ENCODE data around the gene SHLD1. TPM values are rescaled to one million over a fixed set of nuclear protein-coding genes. Genes with fewer than 3 reads are reported as not detected.

SHLD1 gene
- total and polyA plus RNA-seq, 2 experiments from 2014 or later = 1.4 to 15.0 TPM

DNA sequence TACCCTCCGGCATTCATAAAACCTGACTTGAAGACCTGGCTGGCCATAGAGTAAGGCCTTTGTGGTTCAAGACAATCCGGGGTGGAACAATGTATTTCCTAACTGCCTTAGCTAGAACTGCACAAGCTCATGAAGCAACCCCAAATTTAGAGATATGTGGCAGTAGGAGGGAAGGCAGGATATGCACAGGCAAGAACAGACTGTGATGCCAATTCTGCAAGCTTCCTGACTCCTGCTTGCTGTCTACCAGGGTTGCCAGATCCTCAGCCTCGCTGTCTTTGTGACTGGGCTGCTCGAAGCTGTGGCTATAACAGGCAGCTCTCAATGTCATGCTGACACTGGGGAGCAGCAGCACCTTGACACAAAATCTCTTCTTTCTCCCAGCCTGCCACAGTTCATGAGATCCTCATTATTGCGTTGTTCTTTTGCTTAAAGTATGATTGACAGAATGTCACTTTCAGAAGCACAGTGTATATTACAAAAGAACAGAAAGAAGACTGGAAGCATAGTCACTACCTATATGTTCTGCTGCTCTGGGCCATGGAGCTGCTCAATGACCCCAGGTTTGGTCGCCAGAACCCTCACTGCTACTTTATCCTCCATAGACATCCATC, 18.3 kb upstream of the SHLD1 start:
- Mint-ChIP-seq H3K4me3 (no peak overlapping the region), H3K27me3 (ENCODE audit: insufficient read depth, low read depth, poor library complexity) (peaks cover 1% of the 10 kb centered on the region), H3K4me1 (peaks cover 4% of the 10 kb centered on the region; the same call in 1 of the 3 replicates), H3K36me3 (ENCODE audit: low read depth) (no peaks in the 10 kb centered on the region), H3K27ac (no peak overlapping the region), H3K9me3 (0 out of 3 replicates have a peak, but pooled peaks cover 3% of the 10 kb centered on the region)
- Histone ChIP-seq H3K36me3 (ENCODE audit: insufficient read depth) (no peaks in the 10 kb centered on the region), H4K20me1 (replicated peaks; ENCODE audit: insufficient read depth) (no peaks in the 10 kb centered on the region), H3F3A (replicated peaks; ENCODE audit: low read depth) (no peaks in the 10 kb centered on the region), H3K79me2 (replicated peaks; ENCODE audit: insufficient read depth) (no peaks in the 10 kb centered on the region), H3K4me3 (no peak overlapping the region), H3K9me2 (ENCODE audit: insufficient read depth) (no peaks in the 10 kb centered on the region), H3K27me3 (ENCODE audit: insufficient read depth) (no peaks in the 10 kb centered on the region), H3K27ac (ENCODE audit: low read depth) (no peak overlapping the region), H3K4me1 (ENCODE audit: insufficient read depth) (no peaks in the 10 kb centered on the region), H2AFZ (peak overlapping the region; percentile 28; the same call in 1 of the 2 replicates), H3K4me2 (no peak overlapping the region)
- no peak for ATAC-seq
- TF ChIP-seq STAT1 (IDR thresholded peaks at IDR 0.05; ENCODE audit: unreplicated experiment) = no peak
- TF ChIP-seq, protein P1, sequence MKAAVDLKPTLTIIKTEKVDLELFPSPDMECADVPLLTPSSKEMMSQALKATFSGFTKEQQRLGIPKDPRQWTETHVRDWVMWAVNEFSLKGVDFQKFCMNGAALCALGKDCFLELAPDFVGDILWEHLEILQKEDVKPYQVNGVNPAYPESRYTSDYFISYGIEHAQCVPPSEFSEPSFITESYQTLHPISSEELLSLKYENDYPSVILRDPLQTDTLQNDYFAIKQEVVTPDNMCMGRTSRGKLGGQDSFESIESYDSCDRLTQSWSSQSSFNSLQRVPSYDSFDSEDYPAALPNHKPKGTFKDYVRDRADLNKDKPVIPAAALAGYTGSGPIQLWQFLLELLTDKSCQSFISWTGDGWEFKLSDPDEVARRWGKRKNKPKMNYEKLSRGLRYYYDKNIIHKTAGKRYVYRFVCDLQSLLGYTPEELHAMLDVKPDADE (IDR thresholded peaks at IDR 0.05) = no peak
- TF ChIP-seq CREB1 (CRISPR knock-in tag; IDR thresholded peaks at IDR 0.05; ENCODE audit: low read depth) = no peak
- TF ChIP-seq, protein P2, sequence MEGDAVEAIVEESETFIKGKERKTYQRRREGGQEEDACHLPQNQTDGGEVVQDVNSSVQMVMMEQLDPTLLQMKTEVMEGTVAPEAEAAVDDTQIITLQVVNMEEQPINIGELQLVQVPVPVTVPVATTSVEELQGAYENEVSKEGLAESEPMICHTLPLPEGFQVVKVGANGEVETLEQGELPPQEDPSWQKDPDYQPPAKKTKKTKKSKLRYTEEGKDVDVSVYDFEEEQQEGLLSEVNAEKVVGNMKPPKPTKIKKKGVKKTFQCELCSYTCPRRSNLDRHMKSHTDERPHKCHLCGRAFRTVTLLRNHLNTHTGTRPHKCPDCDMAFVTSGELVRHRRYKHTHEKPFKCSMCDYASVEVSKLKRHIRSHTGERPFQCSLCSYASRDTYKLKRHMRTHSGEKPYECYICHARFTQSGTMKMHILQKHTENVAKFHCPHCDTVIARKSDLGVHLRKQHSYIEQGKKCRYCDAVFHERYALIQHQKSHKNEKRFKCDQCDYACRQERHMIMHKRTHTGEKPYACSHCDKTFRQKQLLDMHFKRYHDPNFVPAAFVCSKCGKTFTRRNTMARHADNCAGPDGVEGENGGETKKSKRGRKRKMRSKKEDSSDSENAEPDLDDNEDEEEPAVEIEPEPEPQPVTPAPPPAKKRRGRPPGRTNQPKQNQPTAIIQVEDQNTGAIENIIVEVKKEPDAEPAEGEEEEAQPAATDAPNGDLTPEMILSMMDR (conservative IDR thresholded peaks at IDR 0.05; ENCODE audit: low read depth in 2 of 2) = no peak
- no peak for TF ChIP-seq POLR2AphosphoS5 (IDR thresholded peaks at IDR 0.05; ENCODE audit: low read depth)
- no peak for TF ChIP-seq EZH2 (IDR thresholded peaks at IDR 0.05; ENCODE audit: low read depth, unreplicated experiment)
- no peak for TF ChIP-seq ZNF331 (CRISPR knock-in tag; IDR thresholded peaks at IDR 0.05; ENCODE audit: low read depth)
- TF ChIP-seq, protein P3, sequence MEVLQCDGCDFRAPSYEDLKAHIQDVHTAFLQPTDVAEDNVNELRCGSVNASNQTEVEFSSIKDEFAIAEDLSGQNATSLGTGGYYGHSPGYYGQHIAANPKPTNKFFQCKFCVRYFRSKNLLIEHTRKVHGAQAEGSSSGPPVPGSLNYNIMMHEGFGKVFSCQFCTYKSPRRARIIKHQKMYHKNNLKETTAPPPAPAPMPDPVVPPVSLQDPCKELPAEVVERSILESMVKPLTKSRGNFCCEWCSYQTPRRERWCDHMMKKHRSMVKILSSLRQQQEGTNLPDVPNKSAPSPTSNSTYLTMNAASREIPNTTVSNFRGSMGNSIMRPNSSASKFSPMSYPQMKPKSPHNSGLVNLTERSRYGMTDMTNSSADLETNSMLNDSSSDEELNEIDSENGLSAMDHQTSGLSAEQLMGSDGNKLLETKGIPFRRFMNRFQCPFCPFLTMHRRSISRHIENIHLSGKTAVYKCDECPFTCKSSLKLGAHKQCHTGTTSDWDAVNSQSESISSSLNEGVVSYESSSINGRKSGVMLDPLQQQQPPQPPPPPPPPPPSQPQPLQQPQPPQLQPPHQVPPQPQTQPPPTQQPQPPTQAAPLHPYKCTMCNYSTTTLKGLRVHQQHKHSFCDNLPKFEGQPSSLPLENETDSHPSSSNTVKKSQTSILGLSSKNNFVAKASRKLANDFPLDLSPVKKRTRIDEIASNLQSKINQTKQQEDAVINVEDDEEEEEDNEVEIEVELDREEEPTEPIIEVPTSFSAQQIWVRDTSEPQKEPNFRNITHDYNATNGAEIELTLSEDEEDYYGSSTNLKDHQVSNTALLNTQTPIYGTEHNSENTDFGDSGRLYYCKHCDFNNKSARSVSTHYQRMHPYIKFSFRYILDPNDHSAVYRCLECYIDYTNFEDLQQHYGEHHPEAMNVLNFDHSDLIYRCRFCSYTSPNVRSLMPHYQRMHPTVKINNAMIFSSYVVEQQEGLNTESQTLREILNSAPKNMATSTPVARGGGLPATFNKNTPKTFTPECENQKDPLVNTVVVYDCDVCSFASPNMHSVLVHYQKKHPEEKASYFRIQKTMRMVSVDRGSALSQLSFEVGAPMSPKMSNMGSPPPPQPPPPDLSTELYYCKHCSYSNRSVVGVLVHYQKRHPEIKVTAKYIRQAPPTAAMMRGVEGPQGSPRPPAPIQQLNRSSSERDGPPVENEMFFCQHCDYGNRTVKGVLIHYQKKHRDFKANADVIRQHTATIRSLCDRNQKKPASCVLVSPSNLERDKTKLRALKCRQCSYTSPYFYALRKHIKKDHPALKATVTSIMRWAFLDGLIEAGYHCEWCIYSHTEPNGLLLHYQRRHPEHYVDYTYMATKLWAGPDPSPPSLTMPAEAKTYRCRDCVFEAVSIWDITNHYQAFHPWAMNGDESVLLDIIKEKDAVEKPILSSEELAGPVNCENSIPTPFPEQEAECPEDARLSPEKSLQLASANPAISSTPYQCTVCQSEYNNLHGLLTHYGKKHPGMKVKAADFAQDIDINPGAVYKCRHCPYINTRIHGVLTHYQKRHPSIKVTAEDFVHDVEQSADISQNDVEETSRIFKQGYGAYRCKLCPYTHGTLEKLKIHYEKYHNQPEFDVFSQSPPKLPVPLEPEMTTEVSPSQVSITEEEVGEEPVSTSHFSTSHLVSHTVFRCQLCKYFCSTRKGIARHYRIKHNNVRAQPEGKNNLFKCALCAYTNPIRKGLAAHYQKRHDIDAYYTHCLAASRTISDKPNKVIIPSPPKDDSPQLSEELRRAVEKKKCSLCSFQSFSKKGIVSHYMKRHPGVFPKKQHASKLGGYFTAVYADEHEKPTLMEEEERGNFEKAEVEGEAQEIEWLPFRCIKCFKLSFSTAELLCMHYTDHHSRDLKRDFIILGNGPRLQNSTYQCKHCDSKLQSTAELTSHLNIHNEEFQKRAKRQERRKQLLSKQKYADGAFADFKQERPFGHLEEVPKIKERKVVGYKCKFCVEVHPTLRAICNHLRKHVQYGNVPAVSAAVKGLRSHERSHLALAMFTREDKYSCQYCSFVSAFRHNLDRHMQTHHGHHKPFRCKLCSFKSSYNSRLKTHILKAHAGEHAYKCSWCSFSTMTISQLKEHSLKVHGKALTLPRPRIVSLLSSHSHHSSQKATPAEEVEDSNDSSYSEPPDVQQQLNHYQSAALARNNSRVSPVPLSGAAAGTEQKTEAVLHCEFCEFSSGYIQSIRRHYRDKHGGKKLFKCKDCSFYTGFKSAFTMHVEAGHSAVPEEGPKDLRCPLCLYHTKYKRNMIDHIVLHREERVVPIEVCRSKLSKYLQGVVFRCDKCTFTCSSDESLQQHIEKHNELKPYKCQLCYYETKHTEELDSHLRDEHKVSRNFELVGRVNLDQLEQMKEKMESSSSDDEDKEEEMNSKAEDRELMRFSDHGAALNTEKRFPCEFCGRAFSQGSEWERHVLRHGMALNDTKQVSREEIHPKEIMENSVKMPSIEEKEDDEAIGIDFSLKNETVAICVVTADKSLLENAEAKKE (CRISPR knock-in tag; IDR thresholded peaks at IDR 0.05) = no peak
- TF ChIP-seq EZH2phosphoT487 (IDR thresholded peaks at IDR 0.05; ENCODE audit: unreplicated experiment) = no peak
- TF ChIP-seq ZNF114 (CRISPR knock-in tag; IDR thresholded peaks at IDR 0.05) = no peak
- TF ChIP-seq NANOG (IDR thresholded peaks at IDR 0.05; ENCODE audit: borderline replicate concordance) = no peak
- TF ChIP-seq, protein P4, sequence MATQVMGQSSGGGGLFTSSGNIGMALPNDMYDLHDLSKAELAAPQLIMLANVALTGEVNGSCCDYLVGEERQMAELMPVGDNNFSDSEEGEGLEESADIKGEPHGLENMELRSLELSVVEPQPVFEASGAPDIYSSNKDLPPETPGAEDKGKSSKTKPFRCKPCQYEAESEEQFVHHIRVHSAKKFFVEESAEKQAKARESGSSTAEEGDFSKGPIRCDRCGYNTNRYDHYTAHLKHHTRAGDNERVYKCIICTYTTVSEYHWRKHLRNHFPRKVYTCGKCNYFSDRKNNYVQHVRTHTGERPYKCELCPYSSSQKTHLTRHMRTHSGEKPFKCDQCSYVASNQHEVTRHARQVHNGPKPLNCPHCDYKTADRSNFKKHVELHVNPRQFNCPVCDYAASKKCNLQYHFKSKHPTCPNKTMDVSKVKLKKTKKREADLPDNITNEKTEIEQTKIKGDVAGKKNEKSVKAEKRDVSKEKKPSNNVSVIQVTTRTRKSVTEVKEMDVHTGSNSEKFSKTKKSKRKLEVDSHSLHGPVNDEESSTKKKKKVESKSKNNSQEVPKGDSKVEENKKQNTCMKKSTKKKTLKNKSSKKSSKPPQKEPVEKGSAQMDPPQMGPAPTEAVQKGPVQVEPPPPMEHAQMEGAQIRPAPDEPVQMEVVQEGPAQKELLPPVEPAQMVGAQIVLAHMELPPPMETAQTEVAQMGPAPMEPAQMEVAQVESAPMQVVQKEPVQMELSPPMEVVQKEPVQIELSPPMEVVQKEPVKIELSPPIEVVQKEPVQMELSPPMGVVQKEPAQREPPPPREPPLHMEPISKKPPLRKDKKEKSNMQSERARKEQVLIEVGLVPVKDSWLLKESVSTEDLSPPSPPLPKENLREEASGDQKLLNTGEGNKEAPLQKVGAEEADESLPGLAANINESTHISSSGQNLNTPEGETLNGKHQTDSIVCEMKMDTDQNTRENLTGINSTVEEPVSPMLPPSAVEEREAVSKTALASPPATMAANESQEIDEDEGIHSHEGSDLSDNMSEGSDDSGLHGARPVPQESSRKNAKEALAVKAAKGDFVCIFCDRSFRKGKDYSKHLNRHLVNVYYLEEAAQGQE (IDR thresholded peaks at IDR 0.05; ENCODE audit: unreplicated experiment) = no peak
- no peak for TF ChIP-seq JUNB (IDR thresholded peaks at IDR 0.05; ENCODE audit: unreplicated experiment)
- DNase-seq (ENCODE audit: low spot score) = no peak
